Measurements from ENCODE around the gene GALNT5.
"Not testable (repeated sequence)": the region's sequence is repeated elsewhere in the genome, so short reads cannot be mapped to it uniquely, and the experiment has no call there.

GALNT5 gene, protein sequence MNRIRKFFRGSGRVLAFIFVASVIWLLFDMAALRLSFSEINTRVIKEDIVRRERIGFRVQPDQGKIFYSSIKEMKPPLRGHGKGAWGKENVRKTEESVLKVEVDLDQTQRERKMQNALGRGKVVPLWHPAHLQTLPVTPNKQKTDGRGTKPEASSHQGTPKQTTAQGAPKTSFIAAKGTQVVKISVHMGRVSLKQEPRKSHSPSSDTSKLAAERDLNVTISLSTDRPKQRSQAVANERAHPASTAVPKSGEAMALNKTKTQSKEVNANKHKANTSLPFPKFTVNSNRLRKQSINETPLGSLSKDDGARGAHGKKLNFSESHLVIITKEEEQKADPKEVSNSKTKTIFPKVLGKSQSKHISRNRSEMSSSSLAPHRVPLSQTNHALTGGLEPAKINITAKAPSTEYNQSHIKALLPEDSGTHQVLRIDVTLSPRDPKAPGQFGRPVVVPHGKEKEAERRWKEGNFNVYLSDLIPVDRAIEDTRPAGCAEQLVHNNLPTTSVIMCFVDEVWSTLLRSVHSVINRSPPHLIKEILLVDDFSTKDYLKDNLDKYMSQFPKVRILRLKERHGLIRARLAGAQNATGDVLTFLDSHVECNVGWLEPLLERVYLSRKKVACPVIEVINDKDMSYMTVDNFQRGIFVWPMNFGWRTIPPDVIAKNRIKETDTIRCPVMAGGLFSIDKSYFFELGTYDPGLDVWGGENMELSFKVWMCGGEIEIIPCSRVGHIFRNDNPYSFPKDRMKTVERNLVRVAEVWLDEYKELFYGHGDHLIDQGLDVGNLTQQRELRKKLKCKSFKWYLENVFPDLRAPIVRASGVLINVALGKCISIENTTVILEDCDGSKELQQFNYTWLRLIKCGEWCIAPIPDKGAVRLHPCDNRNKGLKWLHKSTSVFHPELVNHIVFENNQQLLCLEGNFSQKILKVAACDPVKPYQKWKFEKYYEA

DNA sequence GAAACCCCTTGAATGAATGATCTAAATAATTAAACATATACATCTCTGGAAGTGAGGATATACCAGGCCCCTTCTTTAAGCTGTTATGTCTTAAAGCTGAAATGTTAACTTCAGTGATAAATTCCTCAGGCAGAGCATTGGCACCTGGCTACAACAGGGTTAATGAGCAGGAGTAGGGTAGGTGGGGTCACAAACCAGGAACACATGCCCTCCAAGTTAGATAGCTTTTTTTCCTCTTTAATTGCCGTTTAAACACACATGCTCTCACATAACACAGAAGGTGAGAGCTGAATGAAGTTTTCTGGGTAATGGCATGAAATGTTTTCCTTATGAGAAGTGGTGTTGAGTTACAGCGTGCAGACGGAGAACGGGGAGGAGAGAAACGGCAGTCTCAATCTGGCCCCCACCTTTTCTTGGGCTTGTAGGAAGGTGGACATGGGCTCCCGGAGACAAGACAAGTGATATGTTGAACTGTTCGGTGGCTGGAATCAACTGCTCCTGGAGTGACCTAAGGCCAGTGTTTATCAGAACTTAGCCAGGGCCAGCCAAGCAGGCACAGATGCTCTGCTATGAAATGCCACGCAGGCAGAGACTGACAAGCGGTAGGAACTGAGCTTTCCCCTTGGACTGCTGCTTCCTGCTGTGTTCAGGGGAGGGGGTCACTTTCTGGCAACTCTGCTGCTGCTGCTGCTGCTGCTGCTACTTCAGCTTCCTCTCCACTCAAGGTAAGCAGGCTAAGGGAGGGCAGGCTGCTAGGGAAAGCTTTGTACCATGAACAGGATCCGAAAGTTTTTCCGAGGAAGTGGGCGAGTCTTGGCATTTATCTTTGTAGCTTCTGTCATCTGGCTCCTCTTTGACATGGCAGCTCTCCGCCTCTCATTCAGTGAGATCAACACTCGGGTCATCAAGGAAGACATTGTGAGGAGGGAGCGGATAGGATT lies at the start of gene GALNT5:
TSS of gene GALNT5 (plus strand) at position 394 of the 941 bp plus-strand sequence. CDS start at position 772, 378 bp downstream.
- DNase-seq, result no peak

DNA sequence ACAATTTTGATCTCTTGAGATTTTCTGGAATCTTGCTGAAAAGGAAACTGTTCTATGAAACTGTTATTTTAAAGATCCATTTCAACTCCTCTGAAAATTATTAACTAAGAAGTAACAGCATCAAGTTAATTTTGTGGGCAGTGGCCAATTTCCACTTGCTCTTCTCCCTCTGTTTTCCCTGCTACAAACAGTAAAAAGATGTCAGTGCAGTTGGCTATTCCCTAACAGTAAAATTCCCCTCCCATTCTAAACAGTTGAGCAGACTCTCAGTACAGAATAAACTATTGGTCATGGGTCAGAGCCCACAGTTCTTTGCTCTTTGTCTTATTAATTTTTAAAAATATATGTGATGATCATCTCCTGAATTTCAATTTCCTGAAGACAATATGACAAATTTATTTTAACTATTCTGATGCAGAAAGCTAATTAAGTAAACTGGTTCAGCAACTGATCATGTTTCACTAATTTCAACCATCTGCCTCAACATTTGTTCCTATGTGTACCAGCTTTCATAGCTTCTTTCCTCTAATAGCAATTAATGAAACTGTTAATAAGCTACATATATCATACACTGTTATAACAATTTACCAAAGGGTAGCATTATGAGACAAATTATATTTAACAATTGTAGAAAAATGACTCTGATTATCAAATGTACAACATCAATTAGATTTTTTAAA lies 41.1 kb upstream of the GALNT5 start:
- no peak for DNase-seq

DNA sequence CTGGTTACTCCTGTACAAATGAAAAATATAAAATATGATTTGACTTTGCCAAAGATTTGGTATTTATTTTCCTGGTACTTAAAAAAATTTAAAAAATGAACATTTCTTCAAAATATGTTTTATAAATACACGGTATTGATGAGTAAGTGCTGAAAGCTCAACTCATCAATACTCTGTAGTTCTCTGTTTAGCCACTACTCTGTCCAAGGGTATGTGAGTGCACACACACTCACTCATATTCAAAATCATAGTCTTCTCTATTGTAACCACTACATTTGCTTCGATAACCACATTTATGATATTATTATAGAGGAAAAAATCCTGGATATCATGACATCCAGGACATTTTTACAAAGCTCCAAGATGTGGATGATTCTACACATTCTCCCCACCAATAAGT lies 40.1 kb upstream of the GALNT5 start:
- DNase-seq, result no peak

DNA sequence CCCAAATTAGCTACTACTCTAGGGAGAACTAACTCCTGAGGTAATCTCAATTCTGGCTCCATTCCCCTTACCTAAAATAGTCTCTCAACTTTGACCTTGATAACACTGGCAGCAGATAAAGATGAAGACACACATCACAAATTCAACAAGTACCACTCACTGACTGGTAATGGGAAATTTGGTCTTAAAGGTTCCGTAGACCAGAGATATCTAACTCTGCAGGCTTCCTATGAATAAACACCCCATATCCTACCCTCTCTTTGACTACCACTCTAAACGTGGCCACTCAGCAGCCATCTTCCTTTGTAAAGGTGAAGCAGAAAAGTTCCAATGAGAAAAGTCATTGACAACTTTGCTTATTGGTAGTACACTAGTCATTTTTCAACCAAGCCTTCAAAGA lies 38.6 kb upstream of the GALNT5 start:
- DNase-seq, result no peak

DNA sequence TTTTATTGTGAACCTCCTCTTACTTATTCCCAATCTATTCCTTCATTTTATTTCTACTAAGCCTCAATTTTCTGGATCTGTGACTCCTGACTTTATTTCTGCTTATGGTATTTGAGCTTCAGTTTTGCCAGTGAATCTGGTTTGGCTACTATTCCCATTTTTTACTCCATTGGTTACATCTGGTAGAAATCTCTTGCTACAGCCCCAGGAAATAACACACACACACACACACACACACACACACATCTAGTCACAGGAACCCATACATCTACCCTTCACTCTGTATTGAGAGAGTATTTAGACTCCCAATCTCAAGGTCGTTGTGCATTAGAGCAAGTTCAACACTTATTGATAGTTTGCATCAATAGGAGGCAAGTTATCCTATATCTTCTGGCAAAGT lies 37.0 kb upstream of the GALNT5 start:
- no peak for DNase-seq

DNA sequence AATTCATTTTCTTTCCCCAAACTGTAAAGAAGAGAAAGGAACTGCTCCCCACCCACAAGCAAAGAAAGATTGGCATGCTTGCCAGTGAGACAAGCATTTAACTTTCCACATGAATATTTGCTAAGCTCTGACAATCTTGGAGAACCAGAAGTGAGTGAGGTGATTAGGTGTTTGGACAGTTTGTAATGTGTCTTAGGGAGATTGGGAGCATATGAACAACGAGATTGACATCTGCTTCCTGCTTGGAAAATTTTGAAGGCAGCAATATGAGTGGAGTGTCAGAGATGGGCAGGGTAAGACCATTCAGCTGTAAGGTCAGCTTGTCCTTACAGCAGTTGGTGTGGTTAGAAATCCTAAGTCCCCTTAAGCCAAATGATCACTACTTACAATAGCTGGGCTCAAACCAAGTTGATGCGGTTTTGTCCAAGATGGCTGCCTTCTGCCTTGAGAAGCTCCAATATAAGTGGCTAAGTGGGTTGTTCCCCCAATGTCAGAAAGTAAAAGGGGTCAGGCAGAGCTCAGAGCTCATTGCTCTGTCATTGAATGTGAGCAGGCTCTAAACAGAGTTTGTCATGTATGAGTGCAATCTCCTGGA lies 36.0 kb upstream of the GALNT5 start:
- no peak for DNase-seq

DNA sequence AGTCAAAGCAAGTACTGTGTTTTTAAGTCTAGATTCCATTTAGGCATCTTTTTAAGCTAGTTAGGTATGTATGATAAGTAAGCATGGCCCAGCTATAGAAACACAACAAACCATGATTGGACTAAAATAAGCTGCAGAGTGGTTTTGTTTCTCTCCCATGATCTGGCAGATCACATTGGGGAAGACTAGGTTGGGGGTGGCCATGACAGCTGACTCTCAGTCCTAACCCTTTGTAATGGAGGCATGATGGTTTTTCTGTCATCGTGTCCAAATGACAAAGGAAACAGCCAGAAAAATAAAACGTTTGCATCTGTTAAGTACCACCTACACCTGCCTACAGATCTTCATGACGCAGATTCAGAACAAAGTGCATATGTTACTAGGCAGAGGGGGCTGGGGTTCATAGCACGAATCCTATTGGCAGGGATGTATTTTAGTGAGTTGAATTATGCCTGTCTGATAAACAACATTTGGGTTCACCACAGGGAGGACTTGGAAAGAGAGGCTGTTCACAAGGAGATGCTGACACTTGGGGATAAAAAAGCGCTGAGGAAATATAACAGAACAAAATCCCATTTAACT lies 33.8 kb upstream of the GALNT5 start:
- DNase-seq, result no peak

DNA sequence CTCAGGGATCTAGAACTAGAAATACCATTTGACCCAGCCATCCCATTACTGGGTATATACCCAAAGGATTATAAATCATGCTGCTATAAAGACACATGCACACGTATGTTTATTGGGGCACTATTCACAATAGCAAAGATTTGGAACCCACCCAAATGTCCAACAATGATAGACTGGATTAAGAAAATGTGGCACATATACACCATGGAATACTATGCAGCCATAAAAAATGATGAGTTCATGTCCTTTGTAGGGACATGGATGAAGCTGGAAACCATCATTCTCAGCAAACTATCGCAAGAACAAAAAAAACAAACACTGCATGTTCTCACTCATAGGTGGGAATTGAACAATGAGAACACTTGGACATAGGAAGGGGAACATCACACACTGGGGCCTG lies 33.1 kb upstream of the GALNT5 start:
- not testable (repeated sequence) for DNase-seq

DNA sequence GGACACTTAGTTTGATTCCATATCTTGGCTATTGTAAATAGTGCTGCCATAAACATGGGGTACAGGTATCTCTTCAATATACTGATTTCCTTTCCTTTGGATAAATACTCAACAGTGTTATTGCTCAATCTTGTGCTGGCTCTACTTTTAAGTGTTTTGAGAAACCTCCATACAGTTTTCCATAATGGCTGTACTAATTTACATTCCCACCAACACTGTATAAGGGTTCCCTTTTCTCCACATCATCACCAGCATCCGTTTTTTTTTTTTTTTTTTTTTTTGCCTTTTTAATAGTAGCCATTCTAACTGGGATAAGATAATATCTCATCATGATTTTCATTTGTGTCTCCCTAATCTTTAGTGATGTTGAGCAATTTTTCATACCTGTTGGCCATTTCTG lies 29.9 kb upstream of the GALNT5 start:
- no peak for DNase-seq

DNA sequence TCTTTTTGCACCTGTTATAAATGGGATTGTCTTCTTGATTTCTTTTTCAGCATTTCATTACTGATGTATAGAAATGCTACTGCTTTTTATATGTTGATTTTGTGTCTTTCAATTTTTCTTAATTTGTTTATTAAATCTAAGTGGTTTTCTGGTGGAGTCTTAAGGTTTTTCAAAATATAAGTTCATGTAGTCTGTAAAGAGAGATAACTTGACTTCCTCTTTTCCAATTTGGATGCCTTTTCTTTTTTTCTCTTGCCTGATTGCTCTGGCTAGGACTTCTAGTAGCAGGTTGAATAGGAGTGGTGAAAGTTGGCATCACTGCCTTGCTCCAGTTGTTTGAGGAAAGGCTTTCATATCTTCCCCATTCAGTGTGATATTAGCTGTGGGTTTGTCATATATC lies 28.6 kb upstream of the GALNT5 start:
- DNase-seq, result no peak

DNA sequence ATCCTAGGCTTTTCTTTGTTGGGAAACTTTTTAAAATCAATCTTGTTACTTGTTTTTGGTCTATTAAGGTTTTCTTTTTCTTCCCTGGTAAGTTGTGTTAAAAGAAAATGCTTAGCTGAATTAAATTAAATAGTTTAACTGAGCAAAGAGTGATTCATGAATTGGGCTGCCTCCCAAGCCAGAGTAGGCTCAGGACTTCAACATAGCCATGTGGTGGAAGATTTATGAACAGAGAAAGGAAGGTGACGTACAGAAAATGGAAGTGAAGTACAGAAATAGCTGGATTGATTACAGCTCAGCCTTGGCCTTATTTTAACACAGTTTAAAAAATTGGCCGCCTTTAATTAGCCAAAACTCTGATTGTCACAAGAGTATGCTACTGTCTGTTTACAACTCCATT lies 27.9 kb upstream of the GALNT5 start:
- no peak for DNase-seq

DNA sequence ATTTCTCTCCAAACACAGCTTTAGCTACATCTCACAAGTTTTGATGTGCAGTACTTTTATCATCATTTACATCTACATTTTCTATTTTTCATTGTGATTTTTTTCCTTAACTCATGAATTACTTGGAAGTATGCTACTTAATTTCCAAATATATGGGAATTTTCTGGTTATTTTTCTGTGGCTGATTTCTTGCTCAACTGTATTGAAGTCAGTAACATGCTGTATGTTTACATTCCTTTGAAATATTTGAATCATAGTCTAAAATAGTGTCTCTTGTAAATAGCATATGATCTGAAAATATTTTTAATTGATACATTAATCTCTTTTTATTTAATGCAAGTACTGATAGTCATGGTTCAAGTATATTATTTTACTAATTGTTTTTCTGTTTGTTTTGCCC lies 26.0 kb upstream of the GALNT5 start:
- DNase-seq, result no peak

DNA sequence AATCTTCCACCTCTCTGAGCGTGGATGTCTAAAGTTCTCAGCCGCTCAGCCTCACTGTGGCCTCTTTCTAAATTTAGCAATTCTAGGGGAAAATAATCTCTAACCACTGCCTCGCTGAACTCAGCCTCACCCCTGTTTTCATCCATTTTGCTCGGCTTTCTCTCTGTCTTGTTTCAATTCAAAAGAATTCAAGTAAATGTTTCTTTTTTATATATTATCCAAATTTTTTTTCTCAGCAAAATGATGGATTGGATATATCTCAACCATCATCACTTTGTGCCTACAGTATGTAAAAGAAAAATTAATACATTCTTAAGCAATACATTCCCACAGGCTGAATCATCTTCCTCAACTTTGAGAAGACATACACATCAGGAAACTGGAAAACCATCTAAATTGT lies 24.0 kb upstream of the GALNT5 start:
- no peak for DNase-seq

DNA sequence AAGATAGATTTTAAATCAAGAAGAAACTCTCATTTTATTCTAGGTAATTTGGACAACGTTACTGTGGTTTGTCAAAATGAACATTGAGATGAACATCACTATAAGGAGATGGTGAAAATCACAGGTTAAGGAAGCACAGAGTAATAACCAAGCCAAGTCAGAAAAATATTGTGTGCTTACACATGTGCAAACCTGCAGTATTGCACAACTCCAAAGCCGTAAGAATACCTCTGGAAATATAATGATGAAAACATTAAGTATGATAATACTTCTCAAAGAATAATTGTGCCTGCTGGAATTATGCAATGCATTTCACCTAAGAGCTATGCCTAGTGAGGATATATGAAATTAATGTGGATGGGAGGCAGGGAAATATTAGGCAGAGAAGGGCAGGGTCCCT lies 21.1 kb upstream of the GALNT5 start:
- no peak for DNase-seq

DNA sequence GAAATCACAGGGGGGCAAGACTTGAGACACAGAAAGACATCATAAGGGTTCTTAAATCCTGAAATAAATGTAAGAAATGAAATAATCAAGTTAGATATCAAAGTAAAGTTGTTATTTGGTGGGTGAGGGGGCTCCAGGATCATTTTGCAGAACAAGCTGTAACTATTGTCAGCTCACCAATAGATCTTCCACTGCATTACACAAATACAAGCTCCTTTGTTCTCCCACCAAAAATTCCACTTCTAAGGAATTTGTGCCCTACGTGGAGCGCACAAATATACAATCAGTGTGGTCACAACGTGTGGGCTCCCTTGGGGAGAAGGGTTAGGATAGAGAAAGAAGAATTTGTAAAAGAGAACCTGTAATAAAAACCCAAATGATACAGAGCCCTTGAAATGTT lies 19.2 kb upstream of the GALNT5 start:
- no peak for DNase-seq

DNA sequence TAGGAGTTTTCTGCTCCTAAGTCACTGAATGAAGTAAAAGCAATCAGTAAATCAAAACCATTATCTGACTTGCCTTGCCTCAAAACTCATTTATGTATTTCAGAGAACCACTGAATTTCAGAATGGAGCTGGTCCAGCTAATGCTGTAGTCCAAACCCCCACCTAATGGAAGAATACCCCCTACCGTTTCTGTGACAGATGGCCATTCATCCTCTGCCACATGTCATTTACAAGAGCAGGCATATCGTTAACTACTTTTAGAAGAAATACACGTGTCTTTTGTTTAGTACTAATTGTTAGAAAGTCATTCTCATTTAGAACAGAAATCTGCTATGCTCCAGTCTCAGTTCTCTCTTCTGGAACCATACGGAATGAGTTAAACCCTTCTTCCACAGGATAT lies 12.8 kb upstream of the GALNT5 start:
- DNase-seq, result no peak

DNA sequence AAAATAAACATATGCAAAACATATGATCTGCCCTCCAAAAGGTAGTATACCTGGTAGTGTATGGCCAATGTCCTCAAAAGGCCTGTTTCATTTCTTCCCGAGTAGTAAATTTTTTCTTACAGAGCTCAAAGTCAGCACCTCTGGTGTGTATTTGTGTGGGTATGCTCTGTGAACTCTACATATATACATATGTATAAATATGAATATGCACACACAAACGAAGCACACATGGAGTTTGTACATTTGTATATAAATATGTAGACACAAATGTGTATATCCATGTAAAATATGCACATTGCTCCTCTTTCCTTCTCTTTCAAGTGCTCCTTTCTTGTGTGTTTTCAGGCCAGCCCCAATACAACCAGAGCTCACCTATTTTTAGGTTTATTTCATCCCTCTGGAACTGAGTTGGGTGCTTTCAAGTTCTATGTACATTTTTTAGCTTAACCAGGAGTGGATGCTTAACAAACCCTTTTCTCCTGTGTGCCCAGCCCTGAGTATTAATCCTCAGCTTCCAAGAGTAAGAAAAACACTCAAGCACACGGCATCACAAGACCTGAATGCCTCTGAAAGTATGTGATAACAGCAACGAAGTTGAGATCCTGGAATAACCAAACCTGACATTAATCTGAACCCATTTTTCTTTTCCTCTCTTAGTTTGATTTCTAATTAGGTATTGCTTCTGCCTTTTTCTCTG lies 12.2 kb upstream of the GALNT5 start:
- no peak for DNase-seq

DNA sequence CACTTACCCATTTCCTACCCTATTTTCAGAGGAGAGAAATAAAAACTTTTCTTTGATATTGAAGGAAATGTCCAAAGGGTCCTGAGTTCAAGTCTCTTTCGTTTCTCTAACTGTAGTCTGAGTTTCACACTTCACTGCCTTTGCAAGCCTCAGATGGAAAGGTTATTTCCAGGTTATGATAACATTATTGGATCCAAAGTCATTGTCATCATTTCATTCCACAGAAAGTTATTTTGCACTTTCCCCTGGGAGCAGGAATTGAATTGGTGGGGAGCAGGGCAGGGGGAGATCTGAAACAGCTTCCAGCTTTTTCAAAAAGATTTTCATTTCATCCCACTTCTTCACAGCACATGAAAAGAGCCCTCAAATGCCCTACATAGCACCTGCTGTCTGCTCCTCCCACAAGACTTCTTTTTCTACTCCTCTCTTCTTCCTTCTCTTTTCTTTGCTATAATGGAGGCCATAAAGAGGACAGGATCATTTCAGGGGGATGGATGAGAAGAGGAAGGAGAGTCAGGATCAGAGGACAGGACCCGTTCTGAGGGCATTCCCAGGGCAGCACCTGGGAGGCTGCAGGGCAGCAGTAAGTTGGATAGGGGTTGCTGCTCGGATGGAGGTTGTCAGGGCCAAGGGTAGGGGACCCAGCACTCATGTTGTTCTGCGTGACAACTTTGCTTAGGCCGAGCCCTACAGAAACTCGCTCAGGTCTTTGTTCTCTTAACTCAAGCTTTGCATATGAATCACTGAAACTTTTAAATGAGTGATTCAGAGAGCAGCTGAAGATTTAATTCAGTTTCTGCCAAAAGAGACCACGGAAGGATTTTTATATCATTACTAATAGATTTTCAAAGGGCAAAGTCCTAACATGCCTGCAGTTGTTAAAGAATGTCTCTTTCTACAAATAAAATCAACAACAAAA lies 11.4 kb upstream of the GALNT5 start:
- DNase-seq, result no peak

DNA sequence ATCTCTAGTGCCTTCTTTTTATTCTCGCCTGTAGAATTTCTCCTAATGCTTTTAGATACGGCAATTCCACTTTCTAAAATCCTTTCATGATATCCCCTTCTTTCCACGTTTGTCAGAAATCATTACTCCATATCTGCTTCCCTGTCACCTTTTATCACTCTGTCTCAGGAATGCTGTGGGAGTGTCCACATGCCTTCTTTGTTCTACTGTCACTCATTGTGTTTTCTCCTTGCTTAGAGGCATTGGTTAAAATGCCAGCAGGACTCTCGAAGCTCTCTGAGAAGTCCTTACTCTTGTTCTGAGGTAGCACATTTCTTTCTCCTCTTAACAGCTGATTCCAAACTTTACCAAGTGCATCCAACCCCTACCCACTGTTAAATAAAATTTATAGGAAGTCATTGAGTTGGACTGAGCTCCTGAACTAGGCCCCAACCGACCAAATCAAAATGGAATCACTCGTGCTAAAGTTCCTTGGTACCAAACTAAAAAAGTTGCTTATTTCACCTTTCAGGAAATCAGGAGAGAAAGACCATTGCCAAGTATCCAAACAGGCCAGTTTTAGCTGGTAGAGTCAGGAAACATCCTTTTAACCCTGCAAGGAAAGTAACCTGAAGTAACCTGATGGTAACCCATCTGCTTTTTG lies 10.6 kb upstream of the GALNT5 start:
- DNase-seq, result no peak

Data from activated effector memory CD4-positive, alpha-beta T cell treated with Interleukin-2 at 50 U/mL for 16 hours (primary cell).